Neural progenitor cell (in vitro differentiated cells): ENCODE data around the gene SREBF1.

Experiments
- EZH2 ChIP-seq: fragments of 200-600 bp; sonication (generic); IDR thresholded peaks from 2 replicates; pipeline ENCODE4 v1.6.1; 2017; ENCODE audit warnings: antibody characterized with exemption, mild to moderate bottlenecking, moderate library complexity
- EZH2phosphoT487 ChIP-seq: fragments of 200-600 bp; sonication (generic); IDR thresholded peaks from 2 replicates; pipeline ENCODE4 v1.6.1; 2017; ENCODE audit warnings: antibody characterized with exemption
- TF ChIP-seq, protein P1 (sequence below): fragments of 200-600 bp; sonication (generic); IDR thresholded peaks from 2 replicates; pipeline ENCODE4 v1.5.1; 2017; ENCODE audit warnings: antibody characterized with exemption, mild to moderate bottlenecking

DNA sequence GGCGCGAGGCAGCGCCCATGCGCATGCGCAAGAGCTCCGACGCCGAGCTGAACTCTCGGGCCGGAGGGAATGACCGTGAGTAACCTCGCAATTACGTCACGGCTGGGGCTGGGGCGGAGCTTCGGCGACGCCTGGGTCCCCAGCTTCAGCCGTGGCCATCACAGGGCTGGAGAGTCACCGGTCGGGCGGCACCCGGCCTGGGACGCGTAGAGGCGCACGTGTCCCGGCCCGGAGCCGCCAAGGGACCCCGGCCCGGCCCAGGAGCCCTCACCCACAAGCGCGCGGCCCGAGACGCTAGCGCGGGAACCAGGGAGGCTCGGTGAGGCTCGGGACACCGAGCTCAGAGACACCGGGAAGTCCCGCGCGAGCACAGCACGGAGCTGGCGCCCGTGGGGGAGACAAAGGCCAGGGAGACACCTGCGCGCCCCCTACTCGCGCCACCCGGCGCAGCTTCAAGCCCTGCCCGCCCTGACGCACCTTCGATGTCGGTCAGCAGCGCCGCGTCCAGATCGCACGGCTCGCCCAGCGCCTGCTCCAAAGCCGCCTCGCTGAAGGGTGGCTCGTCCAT, 452 bp downstream of the SREBF1 start:
- TF ChIP-seq, protein P1, sequence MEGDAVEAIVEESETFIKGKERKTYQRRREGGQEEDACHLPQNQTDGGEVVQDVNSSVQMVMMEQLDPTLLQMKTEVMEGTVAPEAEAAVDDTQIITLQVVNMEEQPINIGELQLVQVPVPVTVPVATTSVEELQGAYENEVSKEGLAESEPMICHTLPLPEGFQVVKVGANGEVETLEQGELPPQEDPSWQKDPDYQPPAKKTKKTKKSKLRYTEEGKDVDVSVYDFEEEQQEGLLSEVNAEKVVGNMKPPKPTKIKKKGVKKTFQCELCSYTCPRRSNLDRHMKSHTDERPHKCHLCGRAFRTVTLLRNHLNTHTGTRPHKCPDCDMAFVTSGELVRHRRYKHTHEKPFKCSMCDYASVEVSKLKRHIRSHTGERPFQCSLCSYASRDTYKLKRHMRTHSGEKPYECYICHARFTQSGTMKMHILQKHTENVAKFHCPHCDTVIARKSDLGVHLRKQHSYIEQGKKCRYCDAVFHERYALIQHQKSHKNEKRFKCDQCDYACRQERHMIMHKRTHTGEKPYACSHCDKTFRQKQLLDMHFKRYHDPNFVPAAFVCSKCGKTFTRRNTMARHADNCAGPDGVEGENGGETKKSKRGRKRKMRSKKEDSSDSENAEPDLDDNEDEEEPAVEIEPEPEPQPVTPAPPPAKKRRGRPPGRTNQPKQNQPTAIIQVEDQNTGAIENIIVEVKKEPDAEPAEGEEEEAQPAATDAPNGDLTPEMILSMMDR, result no peak
- TF ChIP-seq EZH2, result no peak
- TF ChIP-seq EZH2phosphoT487, result no peak
